ENCODE data around the gene MDGA2.
"Not testable (repeated sequence)": the region's sequence is repeated elsewhere in the genome, so short reads cannot be mapped to it uniquely, and the experiment has no call there.

MDGA2 gene

GRCh38 chr14:46940611-46941010 lies 734.8 kb downstream of the MDGA2 start:
- no peak for DNase-seq (ENCODE audit: low spot score)

- no peak for DNase-seq (ENCODE audit: low spot score)
These were observed 754.9 kb downstream of the MDGA2 start for GRCh38 chr14:46920542-46920941.

GRCh38 chr14:46915539-46915938 lies 759.9 kb downstream of the MDGA2 start:
- DNase-seq (ENCODE audit: low spot score): not testable (repeated sequence)

- DNase-seq (ENCODE audit: low spot score): no peak
These were observed 772.6 kb downstream of the MDGA2 start for GRCh38 chr14:46902837-46903236.

- DNase-seq (ENCODE audit: low spot score): no peak
These were observed 780.9 kb downstream of the MDGA2 start for GRCh38 chr14:46894476-46894875.

- no peak for DNase-seq (ENCODE audit: low spot score)
These were observed 788.3 kb downstream of the MDGA2 start for GRCh38 chr14:46887144-46887543.

GRCh38 chr14:46885566-46885965 lies 789.8 kb downstream of the MDGA2 start:
- no peak for DNase-seq (ENCODE audit: low spot score)

GRCh38 chr14:46861753-46862152 lies 813.7 kb downstream of the MDGA2 start:
- DNase-seq (ENCODE audit: low spot score): no peak

GRCh38 chr14:46840944-46841720 lies 834.3 kb downstream of the MDGA2 start:
- no peak for DNase-seq (ENCODE audit: low spot score)

- DNase-seq (ENCODE audit: low spot score): no peak
These were observed 855.1 kb downstream of the MDGA2 start for GRCh38 chr14:46820291-46820690.

- no peak for DNase-seq (ENCODE audit: low spot score)
These were observed 856.3 kb downstream of the MDGA2 start for GRCh38 chr14:46819117-46819516.

- DNase-seq (ENCODE audit: low spot score): no peak
These were observed 857.3 kb downstream of the MDGA2 start for GRCh38 chr14:46818147-46818546.

GRCh38 chr14:46793144-46793543 lies 882.3 kb downstream of the MDGA2 start:
- no peak for DNase-seq (ENCODE audit: low spot score)
